ENCODE data around the gene SUPT3H.

DNA sequence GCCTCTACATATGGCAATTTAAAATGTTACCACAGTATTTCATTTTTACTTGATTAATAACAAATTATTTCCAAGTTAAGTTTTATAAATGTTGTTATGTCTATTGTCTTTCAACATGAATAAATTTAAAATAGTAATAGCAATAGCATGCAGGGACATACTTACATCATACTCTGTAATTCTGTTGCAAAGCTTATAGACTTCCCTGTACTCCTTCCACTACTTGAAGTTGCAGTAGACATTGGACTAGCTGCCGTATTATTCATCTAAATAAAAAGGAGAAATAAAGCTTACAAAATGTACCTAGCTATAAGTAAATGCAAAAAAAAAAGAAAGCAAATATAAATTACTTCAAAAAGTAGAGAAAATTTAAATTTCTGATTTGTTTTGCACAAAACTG lies 12.7 kb downstream of the SUPT3H start:
- no peak for TF ChIP-seq POLR2A (IDR thresholded peaks at IDR 0.05; ENCODE audit: low read depth, low read length)
- TF ChIP-seq POLR2AphosphoS5 (IDR thresholded peaks at IDR 0.05; ENCODE audit: low read depth, low read length), result no peak
- no peak for TF ChIP-seq TAF1 (IDR thresholded peaks at IDR 0.05; ENCODE audit: low read depth, low read length)
- TF ChIP-seq SPI1 (IDR thresholded peaks at IDR 0.05; ENCODE audit: low read depth, low read length), result no peak
- no peak for TF ChIP-seq POU2F2 (IDR thresholded peaks at IDR 0.05; ENCODE audit: low read depth, low read length)
